ENCODE measurements around the gene BOD1L2. TPM values are rescaled to one million over a fixed set of nuclear protein-coding genes. Genes with fewer than 3 reads are reported as not detected.

The BOD1L2 gene
- not detected in 2 replicates for polyA plus RNA-seq (2013)

- Histone ChIP-seq H2AK5ac (ENCODE audit: low read length) (no peak within 1 kb of the TSS), H3K79me1 (ENCODE audit: low read length) (no peaks in the 10 kb centered on the region), H4K8ac (ENCODE audit: low read depth, low read length) (no peak within 1 kb of the TSS), H2BK120ac (ENCODE audit: insufficient read depth, low read length, poor library complexity) (no peak within 1 kb of the TSS), H3K4me1 (ENCODE audit: control insufficient read depth in 1 of 2, insufficient read depth in 2 of 2, low read length in 2 of 2) (no peaks in the 10 kb centered on the region), H3K23ac (ENCODE audit: low read length) (no peak within 1 kb of the TSS), H3K18ac (ENCODE audit: low read length) (no peak within 1 kb of the TSS), H4K12ac (ENCODE audit: low read depth, low read length) (no peak within 1 kb of the TSS), H3K14ac (ENCODE audit: low read length) (no peak within 1 kb of the TSS), H3K27me3 (ENCODE audit: insufficient read depth, low read length) (no peaks in the 10 kb centered on the region), H3K4ac (ENCODE audit: low read depth, low read length) (no peak within 1 kb of the TSS), H2BK12ac (ENCODE audit: low read length) (no peak within 1 kb of the TSS), H3K79me2 (ENCODE audit: control insufficient read depth, insufficient read depth, low read length, poor library complexity) (no peaks in the 10 kb centered on the region), H3K9me3 (ENCODE audit: insufficient read depth, low read depth, low read length) (no peaks in the 10 kb centered on the region), H4K91ac (ENCODE audit: low read depth, low read length) (no peak within 1 kb of the TSS), H2BK5ac (ENCODE audit: low read depth, low read length, poor library complexity) (no peak within 1 kb of the TSS), H3K36me3 (ENCODE audit: control insufficient read depth in 1 of 2, insufficient read depth in 2 of 2, low read length in 2 of 2) (no peaks in the 10 kb centered on the region), H3K27ac (ENCODE audit: low read depth, low read length) (no peak within 1 kb of the TSS), H3K9ac (ENCODE audit: low read length) (no peak within 1 kb of the TSS), H3K4me2 (ENCODE audit: low read length) (no peak within 1 kb of the TSS), H2AFZ (ENCODE audit: insufficient read depth, low read length, poor library complexity) (no peak within 1 kb of the TSS), H3K4me3 (ENCODE audit: low read depth, low read length) (no peak within 1 kb of the TSS)
- no CpG with 5 or more reads among the region's 50 CpGs for WGBS (ENCODE audit: extremely low coverage, insufficient coverage, insufficient read length)
- DNase-seq: no peak
Observed at GRCh38 chr18:57146956-57147636, at the start of gene BOD1L2. TSS of gene BOD1L2 (plus strand) at chr18:57147087. CDS start at chr18:57147313, 226 bp downstream.

GRCh38 chr18:57107140-57107832 is 39.6 kb upstream of the BOD1L2 start:
- no peak overlapping the region for H3K4me2 ChIP-seq (ENCODE audit: low read length)
- H2AK5ac ChIP-seq (ENCODE audit: low read length): no peak overlapping the region
- H3K4me1 ChIP-seq (ENCODE audit: control insufficient read depth in 1 of 2, insufficient read depth in 2 of 2, low read length in 2 of 2): no peaks in the 10 kb centered on the region
- peaks cover 2% of the 10 kb centered on the region for H3K9me3 ChIP-seq (ENCODE audit: insufficient read depth, low read depth, low read length)
- DNase-seq: peak in 1 of 2 donors; percentile 59
- no peak overlapping the region for H3K4ac ChIP-seq (ENCODE audit: low read depth, low read length)
- H3K18ac ChIP-seq (ENCODE audit: low read length): no peak overlapping the region
- H3K27me3 ChIP-seq (ENCODE audit: insufficient read depth, low read length): no peaks in the 10 kb centered on the region
- no peak overlapping the region for H3K9ac ChIP-seq (ENCODE audit: low read length)
- no peaks in the 10 kb centered on the region for H3K79me1 ChIP-seq (ENCODE audit: low read length)
- H3K23ac ChIP-seq (ENCODE audit: low read length): no peak overlapping the region
- H2BK5ac ChIP-seq (ENCODE audit: low read depth, low read length, poor library complexity): no peak overlapping the region
- no CpG with 5 or more reads among the region's 4 CpGs for WGBS (ENCODE audit: extremely low coverage, insufficient coverage, insufficient read length)
- no peak overlapping the region for H2BK12ac ChIP-seq (ENCODE audit: low read length)
- no peak overlapping the region for H3K27ac ChIP-seq (ENCODE audit: low read depth, low read length)
- no peak overlapping the region for H3K14ac ChIP-seq (ENCODE audit: low read length)
- H3K4me3 ChIP-seq (ENCODE audit: low read depth, low read length): no peak overlapping the region
- H4K91ac ChIP-seq (ENCODE audit: low read depth, low read length): no peak overlapping the region
- no peaks in the 10 kb centered on the region for H3K36me3 ChIP-seq (ENCODE audit: control insufficient read depth in 1 of 2, insufficient read depth in 2 of 2, low read length in 2 of 2)
- no peak overlapping the region for H4K8ac ChIP-seq (ENCODE audit: low read depth, low read length)
- no peak overlapping the region for H4K12ac ChIP-seq (ENCODE audit: low read depth, low read length)
- no peaks in the 10 kb centered on the region for H3K79me2 ChIP-seq (ENCODE audit: control insufficient read depth, insufficient read depth, low read length, poor library complexity)
- no peak overlapping the region for H2BK120ac ChIP-seq (ENCODE audit: insufficient read depth, low read length, poor library complexity)
- H2AFZ ChIP-seq (ENCODE audit: insufficient read depth, low read length, poor library complexity): no peak overlapping the region

GRCh38 chr18:57110290-57110689 is 36.6 kb upstream of the BOD1L2 start:
- no peaks in the 10 kb centered on the region for H3K36me3 ChIP-seq (ENCODE audit: control insufficient read depth in 1 of 2, insufficient read depth in 2 of 2, low read length in 2 of 2)
- no peak overlapping the region for H3K18ac ChIP-seq (ENCODE audit: low read length)
- H4K91ac ChIP-seq (ENCODE audit: low read depth, low read length): no peak overlapping the region
- no peak overlapping the region for H3K4me3 ChIP-seq (ENCODE audit: low read depth, low read length)
- peak in 1 of 2 donors; percentile 14 for DNase-seq
- no peak overlapping the region for H3K4me2 ChIP-seq (ENCODE audit: low read length)
- no peak overlapping the region for H3K23ac ChIP-seq (ENCODE audit: low read length)
- H2BK12ac ChIP-seq (ENCODE audit: low read length): no peak overlapping the region
- no peaks in the 10 kb centered on the region for H3K79me1 ChIP-seq (ENCODE audit: low read length)
- no peak overlapping the region for H2AFZ ChIP-seq (ENCODE audit: insufficient read depth, low read length, poor library complexity)
- H3K9ac ChIP-seq (ENCODE audit: low read length): no peak overlapping the region
- no peak overlapping the region for H3K4ac ChIP-seq (ENCODE audit: low read depth, low read length)
- no peak overlapping the region for H4K12ac ChIP-seq (ENCODE audit: low read depth, low read length)
- H2BK5ac ChIP-seq (ENCODE audit: low read depth, low read length, poor library complexity): no peak overlapping the region
- H3K79me2 ChIP-seq (ENCODE audit: control insufficient read depth, insufficient read depth, low read length, poor library complexity): no peaks in the 10 kb centered on the region
- no peak overlapping the region for H3K27ac ChIP-seq (ENCODE audit: low read depth, low read length)
- no peaks in the 10 kb centered on the region for H3K4me1 ChIP-seq (ENCODE audit: control insufficient read depth in 1 of 2, insufficient read depth in 2 of 2, low read length in 2 of 2)
- no peak overlapping the region for H2BK120ac ChIP-seq (ENCODE audit: insufficient read depth, low read length, poor library complexity)
- H3K27me3 ChIP-seq (ENCODE audit: insufficient read depth, low read length): peaks cover 2% of the 10 kb centered on the region
- no peak overlapping the region for H4K8ac ChIP-seq (ENCODE audit: low read depth, low read length)
- WGBS (ENCODE audit: extremely low coverage, insufficient coverage, insufficient read length): no CpG with 5 or more reads among the region's 4 CpGs
- H3K14ac ChIP-seq (ENCODE audit: low read length): no peak overlapping the region
- H2AK5ac ChIP-seq (ENCODE audit: low read length): no peak overlapping the region
- no peaks in the 10 kb centered on the region for H3K9me3 ChIP-seq (ENCODE audit: insufficient read depth, low read depth, low read length)

- no peak overlapping the region for H3K23ac ChIP-seq (ENCODE audit: low read length)
- H2AK5ac ChIP-seq (ENCODE audit: low read length): no peak overlapping the region
- no peak overlapping the region for H3K14ac ChIP-seq (ENCODE audit: low read length)
- DNase-seq: no peak
- no peak overlapping the region for H2BK5ac ChIP-seq (ENCODE audit: low read depth, low read length, poor library complexity)
- no peak overlapping the region for H3K4ac ChIP-seq (ENCODE audit: low read depth, low read length)
- no peaks in the 10 kb centered on the region for H3K36me3 ChIP-seq (ENCODE audit: control insufficient read depth in 1 of 2, insufficient read depth in 2 of 2, low read length in 2 of 2)
- no CpG with 5 or more reads among the region's 4 CpGs for WGBS (ENCODE audit: extremely low coverage, insufficient coverage, insufficient read length)
- H2AFZ ChIP-seq (ENCODE audit: insufficient read depth, low read length, poor library complexity): no peak overlapping the region
- H4K8ac ChIP-seq (ENCODE audit: low read depth, low read length): no peak overlapping the region
- H3K9me3 ChIP-seq (ENCODE audit: insufficient read depth, low read depth, low read length): no peaks in the 10 kb centered on the region
- no peak overlapping the region for H3K4me2 ChIP-seq (ENCODE audit: low read length)
- no peaks in the 10 kb centered on the region for H3K79me1 ChIP-seq (ENCODE audit: low read length)
- H3K27me3 ChIP-seq (ENCODE audit: insufficient read depth, low read length): peaks cover 2% of the 10 kb centered on the region
- no peak overlapping the region for H4K91ac ChIP-seq (ENCODE audit: low read depth, low read length)
- H2BK12ac ChIP-seq (ENCODE audit: low read length): no peak overlapping the region
- H3K4me1 ChIP-seq (ENCODE audit: control insufficient read depth in 1 of 2, insufficient read depth in 2 of 2, low read length in 2 of 2): no peaks in the 10 kb centered on the region
- no peak overlapping the region for H3K4me3 ChIP-seq (ENCODE audit: low read depth, low read length)
- H3K9ac ChIP-seq (ENCODE audit: low read length): no peak overlapping the region
- no peak overlapping the region for H3K18ac ChIP-seq (ENCODE audit: low read length)
- no peaks in the 10 kb centered on the region for H3K79me2 ChIP-seq (ENCODE audit: control insufficient read depth, insufficient read depth, low read length, poor library complexity)
- no peak overlapping the region for H4K12ac ChIP-seq (ENCODE audit: low read depth, low read length)
- H3K27ac ChIP-seq (ENCODE audit: low read depth, low read length): no peak overlapping the region
- H2BK120ac ChIP-seq (ENCODE audit: insufficient read depth, low read length, poor library complexity): no peak overlapping the region
Observed at GRCh38 chr18:57113799-57114420, 33.0 kb upstream of the BOD1L2 start.

All from trophoblast cell (in vitro differentiated cells and primary cell).